KMS-11 (cell line): ENCODE measurements around the gene VWF.

ENCODE experiments used
- H2AFZ ChIP-seq: fragments of 200-600 bp; sonication (generic); 2 replicates; pipeline ENCODE4 v1.6.1; 2016; ENCODE audit warnings: antibody characterized with exemption, mixed run types, low read depth
- H3K27ac ChIP-seq: fragments of 200-600 bp; sonication (generic); 2 replicates; pipeline ENCODE4 v1.6.1; 2016; ENCODE audit warnings: mild to moderate bottlenecking, mixed run types
- H3K27me3 ChIP-seq: fragments of 200-600 bp; sonication (generic); 2 replicates; pipeline ENCODE4 v1.6.1; 2017; ENCODE audit warnings: mild to moderate bottlenecking, low read depth, mixed run types, moderate library complexity; ENCODE audit not compliant: insufficient read depth
- H3K36me3 ChIP-seq: fragments of 200-600 bp; sonication (generic); 2 replicates; pipeline ENCODE4 v1.6.1; 2017; ENCODE audit warnings: mild to moderate bottlenecking, mixed run types; ENCODE audit not compliant: insufficient read depth
- H3K4me1 ChIP-seq: fragments of 200-600 bp; sonication (generic); 2 replicates; pipeline ENCODE4 v1.6.1; 2016; ENCODE audit warnings: mild to moderate bottlenecking, low read depth, mixed run types; ENCODE audit not compliant: poor library complexity, severe bottlenecking
- H3K4me2 ChIP-seq: fragments of 200-600 bp; sonication (generic); 2 replicates; pipeline ENCODE4 v1.7.0; 2016; ENCODE audit warnings: mild to moderate bottlenecking, mixed run types
- H3K4me3 ChIP-seq: fragments of 200-600 bp; sonication (generic); IDR thresholded peaks from 2 replicates; pipeline ENCODE4 v1.6.1; 2017; ENCODE audit warnings: low read depth, low read length, mixed read lengths; ENCODE audit not compliant: insufficient read depth
- H3K79me2 ChIP-seq: fragments of 200-600 bp; sonication (generic); 2 replicates; pipeline ENCODE4 v1.6.1; 2016; ENCODE audit warnings: low read depth, mixed run types; ENCODE audit not compliant: insufficient read depth
- H3K9ac ChIP-seq: fragments of 200-600 bp; sonication (generic); 2 replicates; pipeline ENCODE4 v1.6.1; 2016; ENCODE audit warnings: mild to moderate bottlenecking, mixed run types
- H4K20me1 ChIP-seq: fragments of 200-600 bp; sonication (generic); 2 replicates; pipeline ENCODE4 v1.6.1; 2016; ENCODE audit warnings: mild to moderate bottlenecking, mixed run types; ENCODE audit not compliant: insufficient read depth
- TF ChIP-seq, protein P1 (sequence below): fragments of 200-600 bp; sonication (generic); conservative IDR thresholded peaks from 2 replicates; pipeline ENCODE4 v1.6.1; 2017; ENCODE audit warnings: low read depth, mild to moderate bottlenecking, antibody characterized with exemption, low read length, moderate library complexity, mixed read lengths

The VWF gene

DNA sequence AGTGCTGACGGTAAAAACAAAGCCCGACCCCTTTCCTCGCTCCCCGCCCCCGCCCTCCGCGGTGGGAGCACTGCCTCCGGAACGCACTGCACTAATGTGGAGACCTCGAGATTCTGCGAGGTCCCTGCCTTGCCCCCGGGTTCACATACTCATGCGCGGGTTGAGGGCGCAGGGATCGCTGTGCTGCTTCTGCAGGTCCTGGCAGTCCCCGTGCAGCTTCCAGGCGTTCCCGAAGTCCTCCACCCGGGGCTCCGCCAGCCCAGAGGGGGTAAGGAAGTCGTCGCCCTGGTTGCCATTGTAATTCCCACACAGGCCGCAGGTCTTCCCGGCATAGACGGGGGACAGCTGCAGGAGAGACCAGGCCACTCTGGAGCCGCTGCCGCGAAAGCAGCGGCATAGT lies 66.8 kb downstream of the VWF start:
- Histone ChIP-seq H3K27ac (no peak overlapping the region), H2AFZ (no peak overlapping the region), H3K27me3 (no peaks in the 10 kb centered on the region), H3K9ac (no peak overlapping the region), H3K79me2 (no peaks in the 10 kb centered on the region), H3K4me1 (no peaks in the 10 kb centered on the region), H4K20me1 (no peaks in the 10 kb centered on the region), H3K36me3 (no peaks in the 10 kb centered on the region), H3K4me3 (no peak overlapping the region), H3K4me2 (no peak overlapping the region)
- TF ChIP-seq, protein P1, sequence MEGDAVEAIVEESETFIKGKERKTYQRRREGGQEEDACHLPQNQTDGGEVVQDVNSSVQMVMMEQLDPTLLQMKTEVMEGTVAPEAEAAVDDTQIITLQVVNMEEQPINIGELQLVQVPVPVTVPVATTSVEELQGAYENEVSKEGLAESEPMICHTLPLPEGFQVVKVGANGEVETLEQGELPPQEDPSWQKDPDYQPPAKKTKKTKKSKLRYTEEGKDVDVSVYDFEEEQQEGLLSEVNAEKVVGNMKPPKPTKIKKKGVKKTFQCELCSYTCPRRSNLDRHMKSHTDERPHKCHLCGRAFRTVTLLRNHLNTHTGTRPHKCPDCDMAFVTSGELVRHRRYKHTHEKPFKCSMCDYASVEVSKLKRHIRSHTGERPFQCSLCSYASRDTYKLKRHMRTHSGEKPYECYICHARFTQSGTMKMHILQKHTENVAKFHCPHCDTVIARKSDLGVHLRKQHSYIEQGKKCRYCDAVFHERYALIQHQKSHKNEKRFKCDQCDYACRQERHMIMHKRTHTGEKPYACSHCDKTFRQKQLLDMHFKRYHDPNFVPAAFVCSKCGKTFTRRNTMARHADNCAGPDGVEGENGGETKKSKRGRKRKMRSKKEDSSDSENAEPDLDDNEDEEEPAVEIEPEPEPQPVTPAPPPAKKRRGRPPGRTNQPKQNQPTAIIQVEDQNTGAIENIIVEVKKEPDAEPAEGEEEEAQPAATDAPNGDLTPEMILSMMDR: no peak

DNA sequence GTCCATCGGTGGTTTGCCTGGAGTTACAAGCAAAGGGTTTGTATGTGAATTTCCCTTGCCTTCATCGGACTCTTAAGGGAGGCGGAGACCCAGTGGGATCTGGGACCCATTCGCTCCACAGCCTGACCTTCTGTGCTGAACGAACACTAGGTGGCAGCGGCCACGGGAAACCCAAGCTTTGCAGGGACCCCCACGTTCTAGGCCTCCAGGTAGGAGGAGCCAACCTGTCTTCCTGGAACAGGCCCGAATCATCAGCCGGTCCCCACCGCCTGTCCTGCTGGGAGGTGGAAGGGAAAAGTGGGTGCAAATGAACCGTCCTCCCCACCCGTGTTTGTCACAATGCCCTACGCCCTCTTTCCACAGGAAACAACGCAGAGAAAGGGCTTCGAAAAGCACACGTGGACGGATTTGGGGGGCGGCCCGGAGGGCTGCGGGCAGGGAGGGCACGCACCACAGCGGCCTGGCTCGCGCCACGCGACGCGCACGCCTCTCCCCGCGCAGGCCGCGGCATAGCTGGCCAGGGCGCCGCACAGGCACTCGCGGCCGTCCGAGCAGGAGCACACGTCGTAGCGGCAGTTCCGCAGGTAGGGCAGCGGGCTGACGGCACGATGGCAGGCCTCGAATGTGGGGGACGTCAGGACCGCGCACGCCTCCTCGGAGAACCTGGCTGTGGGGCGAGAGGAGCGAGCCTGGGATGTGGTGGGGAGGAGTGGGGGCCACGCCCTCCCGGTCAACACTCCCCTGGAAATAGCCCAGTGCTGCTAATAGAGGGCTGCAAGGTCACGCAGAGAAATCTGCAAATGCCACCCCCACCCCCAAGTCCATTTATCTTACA lies 67.8 kb downstream of the VWF start:
- H3K9ac ChIP-seq: no peak overlapping the region
- H4K20me1 ChIP-seq: no peaks in the 10 kb centered on the region
- H2AFZ ChIP-seq: no peak overlapping the region
- TF ChIP-seq, protein P1: no peak
- H3K27ac ChIP-seq: no peak overlapping the region
- no peak overlapping the region for H3K4me3 ChIP-seq
- no peaks in the 10 kb centered on the region for H3K27me3 ChIP-seq
- H3K36me3 ChIP-seq: no peaks in the 10 kb centered on the region
- no peak overlapping the region for H3K4me2 ChIP-seq
- H3K79me2 ChIP-seq: no peaks in the 10 kb centered on the region
- no peaks in the 10 kb centered on the region for H3K4me1 ChIP-seq

DNA sequence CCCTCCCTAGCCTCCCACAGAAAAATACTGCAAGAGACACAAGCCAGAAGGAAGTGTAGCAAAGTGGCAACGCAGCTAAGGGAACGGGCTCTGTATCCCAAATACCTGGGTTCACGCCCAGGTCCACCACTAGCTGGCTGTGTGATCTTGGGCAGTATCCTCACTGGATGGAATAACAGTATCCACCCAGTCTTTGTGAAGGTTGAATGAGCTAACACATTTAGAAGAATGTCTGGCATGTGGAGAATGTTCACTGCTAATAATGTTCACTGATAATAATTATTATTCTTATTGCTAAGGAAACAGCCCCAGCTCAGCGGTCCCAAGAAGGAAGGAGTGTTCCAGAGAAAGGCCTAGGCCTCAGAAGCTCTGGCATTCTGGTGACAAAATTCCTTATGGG lies 70.9 kb downstream of the VWF start:
- H3K9ac ChIP-seq: no peak overlapping the region
- no peaks in the 10 kb centered on the region for H3K27me3 ChIP-seq
- H4K20me1 ChIP-seq: no peaks in the 10 kb centered on the region
- no peak overlapping the region for H2AFZ ChIP-seq
- H3K4me2 ChIP-seq: no peak overlapping the region
- no peak overlapping the region for H3K4me3 ChIP-seq
- TF ChIP-seq, protein P1: no peak
- no peaks in the 10 kb centered on the region for H3K4me1 ChIP-seq
- H3K79me2 ChIP-seq: no peaks in the 10 kb centered on the region
- H3K27ac ChIP-seq: no peak overlapping the region
- no peaks in the 10 kb centered on the region for H3K36me3 ChIP-seq

DNA sequence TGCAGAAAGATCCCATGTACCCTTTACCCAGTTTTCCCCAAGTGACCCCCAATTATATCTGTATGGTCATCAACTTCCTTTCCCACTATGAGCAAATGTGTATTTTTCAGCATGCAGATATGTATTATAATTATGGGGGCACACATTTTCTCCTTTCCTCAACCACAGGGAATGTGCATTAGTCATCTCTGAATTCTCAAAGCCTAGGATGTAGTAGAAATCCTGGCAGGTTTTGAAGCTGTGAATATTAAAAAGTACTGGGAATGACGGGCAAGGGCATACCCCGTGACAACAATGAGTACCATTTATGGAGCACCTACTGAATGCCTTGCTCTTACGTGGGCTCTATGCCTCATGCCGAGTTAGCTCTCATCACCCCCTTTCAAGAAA lies 71.5 kb downstream of the VWF start:
- Histone ChIP-seq H3K4me1 (no peaks in the 10 kb centered on the region), H3K4me2 (no peak overlapping the region), H3K27me3 (no peaks in the 10 kb centered on the region), H3K9ac (no peak overlapping the region), H3K4me3 (no peak overlapping the region), H4K20me1 (no peaks in the 10 kb centered on the region), H3K27ac (no peak overlapping the region), H3K79me2 (no peaks in the 10 kb centered on the region), H3K36me3 (no peaks in the 10 kb centered on the region), H2AFZ (no peak overlapping the region)
- TF ChIP-seq, protein P1: no peak
